ENCODE results near the gene OTOF.

Gene OTOF

DNA sequence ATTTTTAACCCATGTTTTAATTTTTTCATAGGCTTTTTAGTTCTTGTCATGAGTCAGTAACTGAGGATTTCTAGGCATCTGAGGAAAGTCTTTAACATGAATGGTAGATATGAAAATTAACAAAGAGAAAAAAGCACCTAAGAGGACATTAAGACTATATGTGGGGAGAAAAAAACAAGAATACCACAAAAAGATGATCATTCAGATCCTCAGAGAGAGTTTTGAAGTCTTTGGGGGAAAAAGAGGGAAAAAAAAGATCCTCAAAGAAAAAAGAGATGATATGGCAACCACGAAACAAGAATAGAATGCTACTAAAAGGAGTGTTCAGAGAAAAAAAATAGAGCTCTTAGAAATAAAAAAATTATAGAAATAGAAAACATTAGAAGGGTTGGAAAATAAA, 68.1 kb downstream of the OTOF start:
- H3K36me3 ChIP-seq (replicated peaks; ENCODE audit: insufficient read depth, low read length): no peaks in the 10 kb centered on the region
- H3K79me2 ChIP-seq (ENCODE audit: low read length): no peaks in the 10 kb centered on the region
- H2AFZ ChIP-seq (ENCODE audit: low read length): no peak overlapping the region
- H3K27ac ChIP-seq (ENCODE audit: low read length): no peak overlapping the region
- DNase-seq: no peak
- H3K4me1 ChIP-seq (ENCODE audit: low read length): peaks cover 11% of the 10 kb centered on the region; the same call in 1 of the 2 replicates
- no peak overlapping the region for H3K4me2 ChIP-seq (ENCODE audit: low read depth, low read length)
- H3K27me3 ChIP-seq (replicated peaks; ENCODE audit: insufficient read depth, low read length): no peaks in the 10 kb centered on the region
- H3F3A ChIP-seq (ENCODE audit: insufficient read depth, low read length): peaks cover 9% of the 10 kb centered on the region; the same call in 1 of the 2 replicates
- no peak overlapping the region for H3K9ac ChIP-seq (ENCODE audit: low read length)
- H3K9me2 ChIP-seq (replicated peaks; ENCODE audit: insufficient read depth, low read length): no peaks in the 10 kb centered on the region
- H3K4me3 ChIP-seq (ENCODE audit: low read length): no peak overlapping the region
- H3K9me3 ChIP-seq (replicated peaks; ENCODE audit: insufficient read depth, low read length): no peaks in the 10 kb centered on the region
- TF ChIP-seq, protein P1, sequence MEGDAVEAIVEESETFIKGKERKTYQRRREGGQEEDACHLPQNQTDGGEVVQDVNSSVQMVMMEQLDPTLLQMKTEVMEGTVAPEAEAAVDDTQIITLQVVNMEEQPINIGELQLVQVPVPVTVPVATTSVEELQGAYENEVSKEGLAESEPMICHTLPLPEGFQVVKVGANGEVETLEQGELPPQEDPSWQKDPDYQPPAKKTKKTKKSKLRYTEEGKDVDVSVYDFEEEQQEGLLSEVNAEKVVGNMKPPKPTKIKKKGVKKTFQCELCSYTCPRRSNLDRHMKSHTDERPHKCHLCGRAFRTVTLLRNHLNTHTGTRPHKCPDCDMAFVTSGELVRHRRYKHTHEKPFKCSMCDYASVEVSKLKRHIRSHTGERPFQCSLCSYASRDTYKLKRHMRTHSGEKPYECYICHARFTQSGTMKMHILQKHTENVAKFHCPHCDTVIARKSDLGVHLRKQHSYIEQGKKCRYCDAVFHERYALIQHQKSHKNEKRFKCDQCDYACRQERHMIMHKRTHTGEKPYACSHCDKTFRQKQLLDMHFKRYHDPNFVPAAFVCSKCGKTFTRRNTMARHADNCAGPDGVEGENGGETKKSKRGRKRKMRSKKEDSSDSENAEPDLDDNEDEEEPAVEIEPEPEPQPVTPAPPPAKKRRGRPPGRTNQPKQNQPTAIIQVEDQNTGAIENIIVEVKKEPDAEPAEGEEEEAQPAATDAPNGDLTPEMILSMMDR (IDR thresholded peaks at IDR 0.05; ENCODE audit: low read length): no peak
- TF ChIP-seq EZH2phosphoT487 (IDR thresholded peaks at IDR 0.05; ENCODE audit: low read length) (no peak), EZH2 (optimal IDR thresholded peaks at IDR 0.05; ENCODE audit: low read depth, low read length) (no peak)
- H4K20me1 ChIP-seq (ENCODE audit: insufficient read depth, low read length): no peaks in the 10 kb centered on the region

DNA sequence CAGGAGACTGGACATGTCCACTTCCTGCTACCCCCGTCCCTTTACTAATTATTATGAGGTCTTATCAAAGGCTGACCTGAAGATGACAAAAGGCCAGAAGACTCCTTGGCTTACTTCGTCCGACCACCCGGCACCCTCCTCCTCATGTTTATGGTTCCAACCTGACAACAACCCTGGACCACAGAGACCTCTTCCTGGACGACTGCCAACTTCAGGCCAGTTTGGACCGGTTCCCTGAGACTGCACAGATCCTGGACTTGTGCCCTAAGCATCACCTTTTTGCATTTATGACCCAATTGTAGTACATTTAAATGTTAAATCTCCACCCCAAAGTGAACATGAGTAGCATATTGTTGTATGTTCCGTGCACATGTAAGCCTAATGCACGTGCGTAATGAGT, 70.4 kb downstream of the OTOF start:
- H3K27ac ChIP-seq (ENCODE audit: low read length): no peak overlapping the region
- TF ChIP-seq EZH2 (optimal IDR thresholded peaks at IDR 0.05; ENCODE audit: low read depth, low read length) (no peak), EZH2phosphoT487 (IDR thresholded peaks at IDR 0.05; ENCODE audit: low read length) (no peak)
- TF ChIP-seq, protein P1 (IDR thresholded peaks at IDR 0.05; ENCODE audit: low read length): no peak
- H3K9me3 ChIP-seq (replicated peaks; ENCODE audit: insufficient read depth, low read length): no peaks in the 10 kb centered on the region
- H3K4me2 ChIP-seq (ENCODE audit: low read depth, low read length): no peak overlapping the region
- H4K20me1 ChIP-seq (ENCODE audit: insufficient read depth, low read length): no peaks in the 10 kb centered on the region
- H3F3A ChIP-seq (ENCODE audit: insufficient read depth, low read length): peaks cover 9% of the 10 kb centered on the region; the same call in 1 of the 2 replicates
- no peaks in the 10 kb centered on the region for H3K36me3 ChIP-seq (replicated peaks; ENCODE audit: insufficient read depth, low read length)
- no peak for DNase-seq
- no peak overlapping the region for H3K4me3 ChIP-seq (ENCODE audit: low read length)
- H3K9me2 ChIP-seq (replicated peaks; ENCODE audit: insufficient read depth, low read length): no peaks in the 10 kb centered on the region
- H3K4me1 ChIP-seq (ENCODE audit: low read length): peaks cover 11% of the 10 kb centered on the region; the same call in 1 of the 2 replicates
- no peak overlapping the region for H2AFZ ChIP-seq (ENCODE audit: low read length)
- no peaks in the 10 kb centered on the region for H3K27me3 ChIP-seq (replicated peaks; ENCODE audit: insufficient read depth, low read length)
- H3K79me2 ChIP-seq (ENCODE audit: low read length): no peaks in the 10 kb centered on the region
- H3K9ac ChIP-seq (ENCODE audit: low read length): no peak overlapping the region

Data from MM.1S (cell line).